ENCODE data around the gene UBR3. TPM values are rescaled to one million over a fixed set of nuclear protein-coding genes. Genes with fewer than 3 reads are reported as not detected.

UBR3 gene
- total RNA-seq, 1 donor from 2014 or later, result 47.7 TPM

DNA sequence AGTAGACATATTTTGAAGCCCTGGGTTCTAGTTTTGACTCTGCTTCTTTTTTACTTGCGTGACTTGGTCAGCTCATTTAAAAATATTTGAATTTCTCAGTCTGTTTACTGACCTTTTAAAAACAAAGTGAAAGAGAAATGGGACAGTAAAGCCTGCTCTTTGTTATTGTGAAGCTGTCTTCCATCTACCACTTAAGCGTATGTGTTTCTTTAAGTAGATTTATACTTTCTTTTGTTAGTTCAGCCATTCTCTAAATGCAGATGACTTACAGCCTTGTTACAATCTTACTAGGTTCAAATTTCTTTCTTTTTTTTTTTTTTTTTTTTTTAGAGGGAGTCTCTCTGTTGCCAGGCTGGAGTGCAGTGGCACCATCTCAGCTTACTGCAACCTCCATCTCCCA lies 79.5 kb downstream of the UBR3 start:
- Mint-ChIP-seq H3K4me1 (peaks cover 17% of the 10 kb centered on the region), H3K27ac (no peak overlapping the region), H3K36me3 (peaks cover 12% of the 10 kb centered on the region), H3K27me3 (ENCODE audit: low read depth) (no peaks in the 10 kb centered on the region), H3K9me3 (no peaks in the 10 kb centered on the region), H3K4me3 (no peak overlapping the region)
- TF ChIP-seq, protein P1, sequence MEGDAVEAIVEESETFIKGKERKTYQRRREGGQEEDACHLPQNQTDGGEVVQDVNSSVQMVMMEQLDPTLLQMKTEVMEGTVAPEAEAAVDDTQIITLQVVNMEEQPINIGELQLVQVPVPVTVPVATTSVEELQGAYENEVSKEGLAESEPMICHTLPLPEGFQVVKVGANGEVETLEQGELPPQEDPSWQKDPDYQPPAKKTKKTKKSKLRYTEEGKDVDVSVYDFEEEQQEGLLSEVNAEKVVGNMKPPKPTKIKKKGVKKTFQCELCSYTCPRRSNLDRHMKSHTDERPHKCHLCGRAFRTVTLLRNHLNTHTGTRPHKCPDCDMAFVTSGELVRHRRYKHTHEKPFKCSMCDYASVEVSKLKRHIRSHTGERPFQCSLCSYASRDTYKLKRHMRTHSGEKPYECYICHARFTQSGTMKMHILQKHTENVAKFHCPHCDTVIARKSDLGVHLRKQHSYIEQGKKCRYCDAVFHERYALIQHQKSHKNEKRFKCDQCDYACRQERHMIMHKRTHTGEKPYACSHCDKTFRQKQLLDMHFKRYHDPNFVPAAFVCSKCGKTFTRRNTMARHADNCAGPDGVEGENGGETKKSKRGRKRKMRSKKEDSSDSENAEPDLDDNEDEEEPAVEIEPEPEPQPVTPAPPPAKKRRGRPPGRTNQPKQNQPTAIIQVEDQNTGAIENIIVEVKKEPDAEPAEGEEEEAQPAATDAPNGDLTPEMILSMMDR (IDR thresholded peaks at IDR 0.05; ENCODE audit: unreplicated experiment), result no peak
- DNase-seq (ENCODE audit: low spot score in 2 of 2, unreplicated experiment in 2 of 2), result no peak

DNA sequence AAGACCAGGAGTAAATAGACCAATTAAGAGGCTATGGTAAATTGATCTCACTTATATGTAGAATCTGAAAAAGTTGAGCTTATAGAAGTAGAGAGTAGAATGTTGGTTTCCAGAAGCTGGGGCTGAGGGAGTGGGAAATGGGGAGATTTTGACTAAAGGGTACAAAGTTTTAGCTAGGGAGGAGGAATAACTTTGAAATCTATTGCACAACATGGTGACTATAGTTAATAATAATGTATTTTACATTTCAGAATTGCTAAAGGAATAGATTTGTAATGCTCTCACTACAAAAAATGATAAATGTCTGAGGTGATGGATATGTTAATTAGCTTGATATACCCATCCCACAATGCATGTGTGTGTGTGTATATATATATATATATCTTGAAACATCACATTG lies 82.1 kb downstream of the UBR3 start:
- Mint-ChIP-seq H3K27ac (no peak overlapping the region), H3K9me3 (no peaks in the 10 kb centered on the region), H3K4me3 (no peak overlapping the region), H3K4me1 (peaks cover 13% of the 10 kb centered on the region), H3K36me3 (peaks cover 14% of the 10 kb centered on the region), H3K27me3 (ENCODE audit: low read depth) (no peaks in the 10 kb centered on the region)
- DNase-seq (ENCODE audit: low spot score in 2 of 2, unreplicated experiment in 2 of 2), result no peak
- TF ChIP-seq, protein P1 (IDR thresholded peaks at IDR 0.05; ENCODE audit: unreplicated experiment), result no peak

- Mint-ChIP-seq H3K4me1 (peaks cover 13% of the 10 kb centered on the region), H3K27ac (no peak overlapping the region), H3K36me3 (peaks cover 18% of the 10 kb centered on the region), H3K27me3 (ENCODE audit: low read depth) (no peaks in the 10 kb centered on the region), H3K9me3 (no peaks in the 10 kb centered on the region), H3K4me3 (no peak overlapping the region)
- DNase-seq (ENCODE audit: low spot score in 2 of 2, unreplicated experiment in 2 of 2), result no peak
- TF ChIP-seq, protein P1 (IDR thresholded peaks at IDR 0.05; ENCODE audit: unreplicated experiment), result no peak
Measured at GRCh38 chr2:169910109-169910799, 83.0 kb downstream of the UBR3 start.

GRCh38 chr2:169911119-169911518 lies 83.9 kb downstream of the UBR3 start:
- no peak overlapping the region for H3K4me3 Mint-ChIP-seq
- no peaks in the 10 kb centered on the region for H3K9me3 Mint-ChIP-seq
- TF ChIP-seq, protein P1 (IDR thresholded peaks at IDR 0.05; ENCODE audit: unreplicated experiment), result no peak
- no peak overlapping the region for H3K27ac Mint-ChIP-seq
- H3K36me3 Mint-ChIP-seq, result peaks cover 22% of the 10 kb centered on the region
- DNase-seq (ENCODE audit: low spot score in 2 of 2, unreplicated experiment in 2 of 2), result no peak
- no peaks in the 10 kb centered on the region for H3K27me3 Mint-ChIP-seq (ENCODE audit: low read depth)
- peaks cover 13% of the 10 kb centered on the region for H3K4me1 Mint-ChIP-seq

DNA sequence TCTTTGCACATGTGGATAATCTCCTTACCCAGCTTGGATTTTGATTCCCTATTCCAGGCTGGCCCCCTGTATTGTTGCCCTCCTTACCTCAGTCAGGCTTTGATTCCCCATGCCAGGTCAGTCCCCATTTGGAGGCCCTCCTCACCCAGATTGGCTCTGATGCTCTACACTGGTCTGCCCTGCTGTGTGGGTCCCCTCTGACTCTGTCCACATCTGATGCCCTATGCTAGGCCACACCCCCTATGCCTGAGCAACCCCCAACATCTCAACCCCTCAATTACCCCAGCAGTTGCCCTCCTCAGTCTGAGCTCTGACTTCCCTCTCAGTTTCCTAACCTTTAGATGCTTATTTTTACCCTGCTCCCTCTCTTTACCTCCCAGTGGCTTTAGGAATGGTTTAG lies 89.4 kb downstream of the UBR3 start:
- no peaks in the 10 kb centered on the region for H3K4me1 Mint-ChIP-seq
- H3K4me3 Mint-ChIP-seq, result no peak overlapping the region
- no peak overlapping the region for H3K27ac Mint-ChIP-seq
- no peaks in the 10 kb centered on the region for H3K27me3 Mint-ChIP-seq (ENCODE audit: low read depth)
- H3K9me3 Mint-ChIP-seq, result no peaks in the 10 kb centered on the region
- DNase-seq (ENCODE audit: low spot score in 2 of 2, unreplicated experiment in 2 of 2), result no peak
- TF ChIP-seq, protein P1 (IDR thresholded peaks at IDR 0.05; ENCODE audit: unreplicated experiment), result no peak
- H3K36me3 Mint-ChIP-seq, result peaks cover 26% of the 10 kb centered on the region
